ENCODE measurements around the gene TNIP2. TPM values are rescaled to one million over a fixed set of nuclear protein-coding genes. Genes with fewer than 3 reads are reported as not detected.

Gene TNIP2
- total and polyA plus RNA-seq, 8 donors, result 16.6 to 46.5 (median 20.0) TPM

DNA sequence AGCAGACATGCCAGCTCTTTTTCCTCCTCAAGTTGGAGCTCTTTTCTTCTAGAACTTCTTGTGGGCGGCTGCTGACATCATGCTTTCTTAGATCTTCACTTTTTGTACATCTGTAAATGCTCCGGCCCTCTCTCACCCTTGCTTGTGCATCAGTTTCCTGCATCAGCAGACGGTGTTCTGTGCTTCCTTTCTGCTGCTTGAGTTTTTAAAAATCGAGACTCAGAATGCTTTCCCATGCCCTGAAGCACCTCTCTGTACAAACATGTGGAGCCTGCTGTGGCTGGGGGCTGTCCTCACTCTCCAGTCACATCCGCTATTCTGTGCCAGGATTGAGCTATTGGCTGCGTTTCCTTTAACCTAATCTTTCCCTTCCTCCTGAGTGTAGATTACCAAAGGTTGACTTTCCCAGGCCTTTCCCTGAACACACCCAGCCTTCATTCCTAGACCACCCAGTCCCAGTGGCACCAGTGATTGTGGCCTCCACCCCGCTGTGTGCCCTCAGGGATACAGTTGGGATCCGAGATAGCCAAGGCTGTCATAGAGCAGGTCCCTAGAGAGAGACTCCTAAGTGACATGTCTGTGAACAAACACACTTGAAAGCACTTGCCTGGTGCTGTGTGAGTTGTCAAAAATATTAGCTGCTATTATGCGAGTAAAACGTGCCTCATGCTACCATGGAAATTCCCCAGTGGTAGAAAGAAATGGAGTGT, 41.9 kb downstream of the TNIP2 start:
- Histone ChIP-seq H3K4me1 (peaks cover 13 to 32% of the 10 kb centered on the region in 2 donors), H3K27me3 (no peaks in the 10 kb centered on the region), H3K27ac (peak overlapping the region; percentile 59 to 63), H3K9me3 (no peaks in the 10 kb centered on the region), H3K36me3 (peaks cover 0 to 34% of the 10 kb centered on the region in 2 donors), H3K4me3 (no peak overlapping the region)
- TF ChIP-seq, protein P1, sequence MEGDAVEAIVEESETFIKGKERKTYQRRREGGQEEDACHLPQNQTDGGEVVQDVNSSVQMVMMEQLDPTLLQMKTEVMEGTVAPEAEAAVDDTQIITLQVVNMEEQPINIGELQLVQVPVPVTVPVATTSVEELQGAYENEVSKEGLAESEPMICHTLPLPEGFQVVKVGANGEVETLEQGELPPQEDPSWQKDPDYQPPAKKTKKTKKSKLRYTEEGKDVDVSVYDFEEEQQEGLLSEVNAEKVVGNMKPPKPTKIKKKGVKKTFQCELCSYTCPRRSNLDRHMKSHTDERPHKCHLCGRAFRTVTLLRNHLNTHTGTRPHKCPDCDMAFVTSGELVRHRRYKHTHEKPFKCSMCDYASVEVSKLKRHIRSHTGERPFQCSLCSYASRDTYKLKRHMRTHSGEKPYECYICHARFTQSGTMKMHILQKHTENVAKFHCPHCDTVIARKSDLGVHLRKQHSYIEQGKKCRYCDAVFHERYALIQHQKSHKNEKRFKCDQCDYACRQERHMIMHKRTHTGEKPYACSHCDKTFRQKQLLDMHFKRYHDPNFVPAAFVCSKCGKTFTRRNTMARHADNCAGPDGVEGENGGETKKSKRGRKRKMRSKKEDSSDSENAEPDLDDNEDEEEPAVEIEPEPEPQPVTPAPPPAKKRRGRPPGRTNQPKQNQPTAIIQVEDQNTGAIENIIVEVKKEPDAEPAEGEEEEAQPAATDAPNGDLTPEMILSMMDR (IDR thresholded peaks at IDR 0.05), result no peak
- DNase-seq, result peak in 3 of 4 donors; percentile 28 to 67 (median 46)
- intact Hi-C loops (cut with DNase I), result no loop called here
- ATAC-seq, result peak; percentile 84

DNA sequence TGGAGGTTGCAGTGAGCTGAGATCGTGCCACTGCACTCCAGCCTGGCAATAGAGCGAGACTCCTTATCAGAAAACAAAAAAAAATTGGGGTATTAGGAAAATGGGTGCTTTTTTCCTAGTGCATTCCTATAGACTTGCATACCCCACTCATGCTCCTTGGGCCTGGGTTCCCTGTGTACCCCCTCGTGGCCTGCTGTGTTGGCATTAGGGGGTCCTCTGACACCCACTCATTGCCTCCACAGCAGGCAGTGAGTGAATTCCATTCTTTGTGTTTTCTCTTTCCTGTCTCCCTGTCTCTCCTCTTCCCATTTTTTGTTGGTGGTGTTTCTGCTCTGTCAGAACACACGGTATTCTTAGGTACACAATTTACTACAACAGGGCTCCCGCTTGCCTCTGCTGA, 42.8 kb downstream of the TNIP2 start:
- intact Hi-C loops (cut with DNase I), result no loop called here
- ATAC-seq (no peak), DNase-seq (no peak)
- Histone ChIP-seq H3K4me3 (no peak overlapping the region), H3K27ac (peak overlapping the region; percentile 59 to 63), H3K27me3 (no peaks in the 10 kb centered on the region), H3K4me1 (peaks cover 13 to 32% of the 10 kb centered on the region in 2 donors), H3K36me3 (peaks cover 0 to 34% of the 10 kb centered on the region in 2 donors), H3K9me3 (no peaks in the 10 kb centered on the region)
- TF ChIP-seq, protein P1 (IDR thresholded peaks at IDR 0.05), result no peak

DNA sequence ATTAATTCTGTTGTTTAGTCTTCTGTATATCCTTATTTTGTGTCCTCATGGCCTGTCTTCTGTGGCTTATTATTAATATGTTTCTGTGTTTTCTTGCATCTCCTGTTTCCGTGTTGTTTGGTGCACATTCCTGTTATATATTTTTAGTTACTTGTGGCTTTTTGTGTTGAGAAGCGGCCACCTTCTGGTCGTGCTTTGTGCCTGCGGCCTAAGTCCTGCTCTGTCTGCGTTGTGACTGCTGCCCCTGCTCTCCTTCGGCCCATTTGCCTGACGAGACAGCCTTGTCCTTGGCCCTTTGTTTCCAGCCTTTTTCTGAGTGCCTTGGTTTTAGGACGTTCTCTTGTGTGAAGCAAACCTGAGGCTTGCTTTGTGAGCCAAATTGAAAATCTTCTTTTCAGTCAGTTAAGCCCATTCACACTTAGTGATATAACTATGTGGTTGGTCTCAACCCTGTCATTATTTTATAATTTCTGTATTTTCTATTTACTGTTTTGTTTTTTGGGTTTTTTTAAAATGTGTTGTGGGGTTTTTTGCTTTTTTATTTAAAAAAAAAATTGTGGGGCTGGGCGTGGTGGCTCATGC, 43.8 kb downstream of the TNIP2 start:
- H3K27ac ChIP-seq, result no peak overlapping the region
- peaks cover 0 to 35% of the 10 kb centered on the region in 2 donors for H3K36me3 ChIP-seq
- ATAC-seq, result no peak
- peaks cover 13 to 32% of the 10 kb centered on the region in 2 donors for H3K4me1 ChIP-seq
- no peaks in the 10 kb centered on the region for H3K9me3 ChIP-seq
- no peak overlapping the region for H3K4me3 ChIP-seq
- no peak for DNase-seq
- H3K27me3 ChIP-seq, result no peaks in the 10 kb centered on the region
- intact Hi-C loops (cut with DNase I), result no loop called here
- TF ChIP-seq, protein P1 (IDR thresholded peaks at IDR 0.05), result no peak

DNA sequence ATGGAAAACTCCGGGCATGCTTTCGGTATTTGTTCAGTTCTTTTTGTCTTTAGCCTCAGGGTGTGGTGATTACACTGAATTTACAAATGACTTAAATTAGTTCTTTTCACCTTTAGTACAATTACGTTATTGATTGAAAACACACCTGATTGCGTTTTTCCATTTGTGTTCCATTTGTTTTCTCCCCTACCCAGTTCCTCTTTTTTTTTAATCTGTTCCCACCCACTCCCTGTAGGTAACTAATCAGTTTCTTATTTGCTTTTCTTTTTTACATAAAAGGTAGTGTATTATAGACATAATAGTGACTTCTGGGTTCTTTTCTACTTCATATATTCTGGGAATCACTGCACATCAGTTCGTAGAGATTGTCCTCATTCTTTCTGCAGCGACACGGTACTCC, 53.4 kb downstream of the TNIP2 start:
- intact Hi-C loops (cut with DNase I), result no loop called here
- ATAC-seq (no peak), DNase-seq (no peak)
- H3K27me3 ChIP-seq, result no peaks in the 10 kb centered on the region
- no peak overlapping the region for H3K4me3 ChIP-seq
- no peaks in the 10 kb centered on the region for H3K4me1 ChIP-seq
- H3K36me3 ChIP-seq, result peaks cover 0 to 91% of the 10 kb centered on the region in 2 donors
- no peaks in the 10 kb centered on the region for H3K9me3 ChIP-seq
- H3K27ac ChIP-seq, result no peak overlapping the region
- TF ChIP-seq, protein P1 (IDR thresholded peaks at IDR 0.05), result no peak

DNA sequence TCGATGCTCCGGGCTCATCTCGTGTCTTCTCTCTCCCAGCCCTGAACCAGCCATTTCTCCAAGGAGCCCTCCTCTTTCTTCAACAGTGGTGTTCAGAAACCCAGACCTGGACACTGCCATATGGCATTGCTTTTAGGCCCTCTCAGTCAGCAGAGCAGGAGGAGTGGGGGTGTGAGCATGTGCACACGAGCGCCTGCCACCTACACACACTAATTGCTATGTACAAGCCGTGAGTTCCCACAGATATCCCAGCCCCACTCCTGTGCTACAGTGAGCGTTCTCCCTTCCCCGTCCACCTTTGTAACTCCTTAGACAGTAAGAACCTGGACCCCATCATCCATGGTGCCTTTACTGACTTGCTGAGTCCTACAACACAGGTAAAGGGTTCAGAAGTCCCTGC, 53.8 kb downstream of the TNIP2 start:
- Histone ChIP-seq H3K4me1 (no peaks in the 10 kb centered on the region), H3K27ac (no peak overlapping the region), H3K9me3 (no peaks in the 10 kb centered on the region), H3K27me3 (no peaks in the 10 kb centered on the region), H3K4me3 (no peak overlapping the region), H3K36me3 (peaks cover 0 to 92% of the 10 kb centered on the region in 2 donors)
- intact Hi-C loops (cut with DNase I), result no loop called here
- TF ChIP-seq, protein P1 (IDR thresholded peaks at IDR 0.05), result no peak
- ATAC-seq (no peak), DNase-seq (no peak)
